ENCODE measurements around the gene CD96.

The CD96 gene

DNA sequence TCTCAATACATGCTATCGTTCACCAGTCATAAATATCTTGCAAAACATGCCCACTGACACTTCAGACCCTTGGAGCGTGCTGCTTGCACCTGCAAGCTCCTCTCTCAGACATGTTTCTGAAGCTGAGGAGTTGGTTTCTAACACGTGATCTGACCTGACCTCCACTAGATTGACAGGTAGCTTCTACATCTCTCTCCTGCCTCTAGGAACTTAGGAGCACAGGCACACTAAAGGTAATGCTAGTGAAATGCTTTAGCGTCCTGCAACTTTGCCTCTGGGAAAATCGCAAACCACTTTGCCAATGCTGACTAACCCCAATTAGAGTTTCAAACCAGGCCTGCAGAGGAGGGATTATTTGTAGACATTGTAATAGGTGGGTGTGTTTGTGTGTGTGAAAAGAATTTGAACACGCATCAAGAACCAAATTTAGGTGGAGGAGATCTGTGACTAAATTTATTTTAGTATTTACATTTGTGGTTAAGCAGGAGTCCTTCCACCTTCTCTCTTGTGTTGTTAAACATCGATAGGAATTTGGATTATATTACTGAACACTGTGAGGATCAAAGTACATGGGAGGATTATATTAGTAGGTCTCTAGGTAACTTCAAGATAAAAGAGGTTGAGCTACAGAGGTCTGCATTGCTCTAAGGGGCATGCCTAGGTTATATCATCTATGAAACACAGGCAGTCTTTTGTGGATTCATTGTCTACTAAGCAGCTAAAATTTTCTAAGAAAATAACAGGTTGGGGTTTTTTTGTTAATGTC is 139.8 kb downstream of the CD96 start:
- no peak for DNase-seq

DNA sequence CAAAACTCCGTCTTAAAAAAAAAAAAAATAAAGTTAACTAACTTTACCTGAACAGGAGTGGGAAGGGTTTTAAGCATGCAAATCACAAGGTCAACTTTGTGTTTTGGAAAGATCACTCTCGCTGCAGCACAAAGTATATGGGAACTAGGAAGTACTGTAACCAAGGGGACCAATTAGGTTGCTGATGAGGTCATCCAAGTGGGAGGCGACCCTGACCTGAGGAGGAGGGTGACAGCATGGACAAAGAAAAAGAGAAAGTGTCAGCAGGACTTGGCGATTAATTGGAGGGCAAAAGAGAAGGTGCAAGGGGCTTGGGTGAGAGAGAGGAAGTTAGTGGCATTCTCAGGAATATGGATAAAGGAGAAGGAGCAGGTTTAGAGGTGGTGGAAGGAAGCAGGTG is 142.6 kb downstream of the CD96 start:
- DNase-seq, result no peak

DNA sequence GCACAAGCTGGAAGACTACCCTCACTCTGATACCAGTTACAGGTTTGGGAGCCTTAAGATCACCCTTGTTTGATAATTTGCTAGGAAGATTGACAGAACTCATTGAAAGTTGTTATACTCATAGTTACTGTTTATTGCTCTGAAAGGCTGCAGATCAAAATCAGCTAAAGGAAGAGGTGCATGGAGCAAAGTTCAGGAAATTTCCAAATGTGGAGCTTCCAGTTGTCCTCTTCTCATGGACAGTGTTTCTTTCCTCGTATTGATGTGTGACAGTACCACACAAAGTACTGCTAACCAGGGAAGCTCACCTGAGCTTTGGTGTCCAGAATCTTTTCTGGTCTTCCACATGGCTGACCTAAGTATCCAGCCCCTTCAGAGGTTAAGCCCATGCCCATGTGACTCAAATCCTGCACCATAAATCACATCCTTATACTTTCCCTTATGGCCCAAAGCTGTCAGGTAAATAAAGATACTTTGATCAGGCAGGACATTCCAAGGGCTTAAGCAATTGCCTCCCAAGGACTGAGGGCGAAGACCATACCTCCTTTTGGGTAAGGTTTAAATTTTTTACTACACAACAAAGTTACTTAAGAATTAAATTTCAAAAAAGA is 146.3 kb downstream of the CD96 start:
- no peak for DNase-seq

DNA sequence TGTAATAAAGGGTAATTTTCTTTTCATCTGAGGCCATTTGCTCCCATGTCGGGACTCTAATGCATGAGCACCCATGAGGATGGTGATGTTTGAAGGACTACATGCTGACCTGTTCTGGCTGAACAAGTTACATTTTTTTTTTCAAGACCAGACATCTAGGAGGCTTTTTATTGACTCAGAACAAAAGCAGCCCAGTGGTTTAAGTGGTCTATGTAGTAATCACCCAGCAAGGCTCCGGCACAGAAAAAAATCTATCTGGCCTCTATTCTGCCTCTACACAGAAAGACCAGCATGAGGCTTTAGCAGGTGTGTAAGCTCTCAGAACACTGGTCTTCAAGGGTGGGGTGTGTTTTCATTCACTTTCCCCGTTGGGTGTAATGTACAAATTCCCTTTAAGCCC is 148.2 kb downstream of the CD96 start:
- no peak for DNase-seq

- DNase-seq, result no peak
These were observed 149.4 kb downstream of the CD96 start for GRCh38 chr3:111691293-111691909.

- no peak for DNase-seq
These were observed 150.9 kb downstream of the CD96 start for GRCh38 chr3:111692593-111693552.

DNA sequence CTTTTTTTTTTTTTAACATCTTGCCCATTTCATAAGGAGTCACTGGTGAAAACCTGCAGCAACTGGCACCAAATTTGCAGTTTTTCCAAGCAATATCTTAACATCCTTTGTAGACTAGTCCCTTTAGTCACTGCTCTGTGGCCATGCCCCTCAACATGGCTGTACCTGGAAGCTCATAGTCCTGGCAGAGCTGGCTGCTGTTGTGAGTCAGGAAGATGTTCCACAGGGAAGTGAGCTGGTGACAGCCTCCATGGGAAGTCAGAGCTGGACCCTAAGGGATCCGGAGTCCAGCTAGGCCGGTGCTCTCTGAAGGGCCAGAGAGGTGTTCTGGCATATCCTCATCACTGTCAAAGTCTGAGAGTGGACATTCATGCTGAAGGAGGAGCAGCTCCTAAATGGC is 152.5 kb downstream of the CD96 start:
- DNase-seq, result no peak

DNA sequence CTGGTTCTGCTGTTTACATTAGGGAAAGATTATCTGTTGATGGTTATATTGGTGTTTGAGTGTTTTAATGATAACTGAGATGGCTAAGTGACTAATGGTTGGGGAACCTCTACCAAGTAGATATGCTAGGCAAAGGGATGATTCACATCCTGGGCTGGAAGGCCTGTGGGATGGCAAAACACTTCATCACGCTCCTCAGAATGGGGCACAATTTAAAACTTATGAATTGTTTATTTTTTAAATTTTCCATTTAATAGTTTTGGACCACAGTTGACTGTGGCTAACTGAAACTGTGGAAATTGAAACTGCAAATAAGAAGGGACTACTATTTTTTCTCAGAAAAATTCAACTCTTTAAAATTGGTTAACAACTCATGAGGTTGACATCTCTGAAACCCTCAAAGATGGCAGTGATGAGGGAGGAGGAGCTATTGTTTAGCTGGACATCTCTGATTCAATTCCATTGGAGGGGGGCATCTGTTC is 153.7 kb downstream of the CD96 start:
- DNase-seq, result no peak

GRCh38 chr3:111700054-111700453 is 158.1 kb downstream of the CD96 start:
- no peak for DNase-seq

DNA sequence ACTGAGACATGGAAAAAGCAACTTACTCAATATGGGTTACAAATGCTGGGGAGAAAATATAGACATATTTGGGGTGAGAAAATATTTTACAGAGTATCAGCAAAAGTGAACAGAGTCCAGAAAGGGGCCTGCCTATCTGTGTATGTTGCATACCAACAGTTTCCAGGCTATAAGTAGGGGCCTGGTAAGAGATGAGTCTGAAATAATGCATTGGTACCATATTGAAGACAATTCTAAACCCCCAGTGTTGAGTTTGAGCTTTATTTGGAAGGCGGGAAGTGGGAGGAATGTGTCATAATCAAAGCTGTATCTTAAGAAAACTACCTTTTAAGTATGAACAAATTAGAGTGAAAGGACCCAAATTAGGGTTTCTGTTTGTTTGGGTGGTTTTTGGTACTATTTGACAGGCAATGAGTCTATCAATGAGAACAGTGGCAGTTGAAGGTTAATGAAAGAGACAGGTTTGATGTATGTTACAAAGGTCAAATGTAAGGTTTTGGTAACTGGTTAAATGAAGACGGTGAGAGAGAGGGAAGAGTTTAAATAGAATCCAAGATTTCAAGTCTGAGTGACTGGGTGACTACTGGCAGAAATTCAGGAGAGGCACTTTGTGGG is 159.4 kb downstream of the CD96 start:
- DNase-seq, result no peak
